HK-2 (cell line): ENCODE measurements around the gene ZGPAT.

Experiments
- DNase-seq: peaks from one replicate; pipeline ENCODE4 v3.0.0-alpha.2; 2018; ENCODE audit not compliant: unreplicated experiment

ZGPAT gene

DNA sequence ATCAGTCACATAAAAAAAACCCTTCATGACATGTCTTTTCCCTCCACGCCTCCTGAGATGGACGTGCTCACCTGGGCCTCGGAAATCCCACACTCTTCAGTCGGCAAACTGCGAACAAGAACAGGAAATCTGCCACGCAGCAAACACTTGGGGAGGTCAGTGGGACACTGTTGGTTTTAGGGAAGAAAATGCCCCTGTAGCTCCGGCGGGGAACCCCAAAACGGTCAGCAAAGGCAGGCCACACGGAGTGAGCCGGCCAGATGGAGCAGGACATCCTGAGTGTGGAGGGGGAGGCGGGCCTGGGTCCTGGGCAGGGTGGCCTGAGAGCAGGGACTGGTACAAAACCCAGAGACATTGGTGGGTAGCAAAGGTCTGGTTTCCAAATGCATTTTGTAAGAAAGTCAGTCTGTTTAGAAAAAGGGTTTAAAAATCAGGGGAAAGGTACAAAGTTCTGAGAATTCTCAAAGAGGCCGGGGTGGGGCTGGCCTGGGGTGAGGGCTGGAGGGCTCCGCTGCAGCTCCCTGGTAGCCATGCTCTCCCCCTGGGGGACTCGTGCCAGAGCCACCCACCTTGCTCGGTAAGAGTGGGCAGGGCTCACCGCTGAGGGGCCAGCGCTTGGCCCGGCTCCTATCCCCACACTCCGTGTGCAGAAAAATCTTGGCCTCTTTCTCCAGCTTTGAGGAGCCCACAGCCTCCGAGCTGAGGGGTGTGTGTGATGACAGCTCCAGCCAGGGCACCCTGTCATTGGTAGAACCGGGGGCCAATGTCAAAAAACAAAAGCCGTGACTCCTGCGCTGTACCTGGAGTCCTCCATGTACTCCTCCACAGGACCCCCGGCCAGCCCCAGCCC is 37.0 kb downstream of the ZGPAT start:
- no peak for DNase-seq

DNA sequence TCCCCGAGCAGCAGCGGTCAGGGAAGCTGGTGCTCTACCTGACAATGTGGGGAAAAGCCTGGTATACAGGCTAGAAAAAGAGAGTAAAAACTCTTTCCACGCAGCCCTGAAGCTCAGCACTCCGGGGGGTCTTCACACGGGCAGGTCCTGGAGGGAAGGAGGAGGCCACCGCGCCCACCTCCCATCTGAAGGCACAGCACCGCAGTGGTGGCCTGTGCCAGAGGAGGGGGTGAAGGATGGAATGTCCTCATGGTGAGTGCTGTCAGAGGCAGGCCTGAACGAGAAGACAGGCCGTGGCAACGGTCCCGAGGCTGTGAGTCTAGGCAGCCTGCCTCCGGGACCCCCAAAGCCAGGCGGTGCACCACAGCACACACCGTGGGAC is 37.6 kb downstream of the ZGPAT start:
- DNase-seq, result no peak

DNA sequence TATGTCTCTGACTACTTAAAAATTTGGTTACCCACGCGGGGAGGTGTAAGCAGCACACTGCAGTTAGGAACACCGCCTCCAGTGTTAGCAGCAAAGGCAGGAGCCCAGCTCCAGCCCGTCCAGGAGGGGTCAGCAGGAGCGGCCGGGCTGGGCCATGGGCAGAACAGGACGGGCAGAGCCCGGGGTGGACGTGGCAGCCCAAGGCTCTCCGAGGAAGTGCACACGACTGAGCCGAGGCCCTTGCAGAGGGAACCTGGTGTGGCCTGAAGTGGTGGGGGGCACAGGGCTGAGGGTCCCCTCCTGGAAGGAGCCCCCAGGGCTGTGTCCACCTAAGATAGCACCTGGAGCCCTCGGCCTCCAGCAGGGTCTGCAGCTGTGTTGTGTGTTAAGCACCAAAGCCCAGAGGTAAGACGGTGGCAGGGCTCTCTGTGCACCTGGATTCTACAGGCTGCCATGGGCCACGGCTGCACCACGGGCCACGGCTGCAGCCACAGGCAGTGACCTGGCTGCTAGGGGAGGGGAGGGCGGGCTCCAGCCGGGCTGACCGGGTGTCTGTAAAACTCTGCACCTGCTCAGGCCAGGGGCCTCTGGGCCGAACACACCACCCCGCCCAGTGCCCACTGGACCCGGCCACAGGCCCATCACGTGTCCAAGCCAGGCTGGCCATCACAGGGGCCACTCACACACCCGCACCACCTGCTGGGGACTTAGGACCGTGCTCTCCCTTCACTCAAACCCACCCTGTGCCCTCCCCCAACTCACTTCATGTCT is 38.3 kb downstream of the ZGPAT start:
- no peak for DNase-seq

DNA sequence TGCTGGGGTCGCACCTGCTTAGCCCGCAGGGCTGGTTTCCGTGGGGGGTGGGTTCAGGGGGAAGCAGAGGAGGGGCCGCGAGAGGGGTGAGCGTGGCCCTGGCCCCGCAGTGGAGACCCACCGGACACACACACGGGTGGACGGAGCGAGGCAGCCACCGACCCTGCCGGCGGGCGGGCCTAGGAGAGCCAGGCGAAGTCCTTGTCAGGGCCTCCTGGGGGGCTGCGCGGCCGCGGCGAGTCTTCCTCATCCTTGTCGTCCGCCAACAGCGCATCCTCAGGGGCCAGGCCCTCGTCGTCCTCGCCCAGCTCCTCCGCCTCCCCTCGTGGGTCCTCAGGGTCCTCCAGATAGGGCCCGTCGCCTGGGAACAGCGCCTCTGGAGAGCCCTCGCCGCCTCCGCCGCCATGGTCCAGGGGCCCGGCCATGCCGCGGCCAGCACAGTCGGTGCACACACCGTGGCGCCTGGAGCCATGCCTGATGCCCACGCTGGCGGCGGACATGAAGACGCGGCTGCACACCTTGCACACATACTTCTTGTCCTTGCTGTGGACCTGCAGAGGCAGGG is 39.0 kb downstream of the ZGPAT start:
- DNase-seq, result no peak

DNA sequence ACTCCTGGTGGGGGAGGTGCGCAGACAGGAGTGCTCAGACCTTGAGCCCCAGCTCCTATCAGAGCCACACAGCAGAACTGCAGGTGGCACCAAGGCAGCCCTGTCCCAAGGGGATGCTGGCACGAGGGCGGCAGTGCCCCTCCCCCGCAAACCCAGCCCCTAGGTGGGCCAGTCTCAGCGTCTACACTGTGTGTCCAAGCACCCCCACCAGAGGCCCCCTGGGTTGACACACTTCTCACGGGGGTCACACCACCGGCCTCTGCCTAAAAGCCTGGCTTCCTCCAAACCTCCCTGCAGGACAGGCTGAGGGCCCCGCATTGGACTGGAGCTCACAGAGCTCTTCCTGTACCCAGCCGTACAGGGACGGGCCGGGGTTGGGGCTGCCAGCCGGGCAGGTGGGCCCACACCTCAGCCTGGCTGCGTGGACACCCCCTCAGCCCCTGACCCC is 39.8 kb downstream of the ZGPAT start:
- DNase-seq, result no peak

DNA sequence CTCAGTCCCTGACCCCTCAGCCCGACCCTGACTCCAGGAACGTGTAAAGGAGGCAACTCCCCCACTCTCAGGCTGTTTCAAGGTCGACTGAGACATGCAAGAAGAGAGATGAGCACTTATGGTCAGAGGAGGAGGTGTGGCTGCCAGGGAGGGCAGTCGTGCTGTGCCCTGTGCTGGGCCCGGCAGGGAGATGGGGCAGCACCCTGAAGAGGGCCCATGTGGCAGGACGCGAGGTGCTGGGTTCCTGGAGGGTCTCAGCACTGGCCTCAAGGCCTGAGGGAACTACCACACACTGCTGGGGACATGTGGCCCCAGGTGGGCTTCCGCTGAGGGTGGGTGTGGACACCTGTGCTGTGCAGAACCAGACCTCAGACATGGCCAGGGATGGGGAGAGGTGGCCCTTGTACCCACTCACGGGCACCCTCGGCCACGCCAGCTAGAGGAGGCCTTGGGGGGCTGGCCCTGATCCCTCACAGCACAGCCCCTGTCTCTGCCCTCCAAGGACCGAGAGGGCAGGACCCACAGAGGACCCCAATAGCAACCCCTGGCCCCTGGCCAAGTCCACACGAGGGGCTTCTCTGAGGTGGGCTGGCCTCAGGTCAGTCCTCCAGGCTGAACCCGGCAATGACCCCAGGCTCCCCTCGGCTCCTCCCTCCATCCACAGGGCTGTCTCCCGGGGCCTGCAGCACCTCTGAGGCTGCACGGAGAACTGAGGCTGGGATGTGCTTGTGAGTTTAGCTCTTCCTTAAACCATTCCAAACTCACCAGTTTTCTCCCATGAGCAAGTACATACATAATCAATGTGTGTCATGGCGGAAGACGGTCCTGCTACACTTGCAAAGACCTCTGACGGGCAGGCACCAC is 40.5 kb downstream of the ZGPAT start:
- DNase-seq, result no peak

DNA sequence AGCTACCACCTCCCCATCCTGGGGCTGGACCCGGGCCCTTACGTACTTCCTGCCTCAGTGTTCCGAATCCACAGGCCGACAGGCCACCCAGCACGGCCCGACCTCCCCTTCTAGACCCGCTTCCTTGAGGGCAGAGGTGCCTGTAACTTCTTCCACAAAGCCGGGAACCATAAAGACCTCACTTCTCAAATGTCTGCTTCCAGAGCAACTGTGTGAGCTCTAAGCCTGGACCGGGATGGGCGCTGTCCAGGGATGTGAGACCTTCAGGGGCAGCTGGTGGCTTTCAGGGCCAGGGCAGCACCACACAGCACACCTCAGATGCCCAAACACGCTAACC is 41.1 kb downstream of the ZGPAT start:
- no peak for DNase-seq

DNA sequence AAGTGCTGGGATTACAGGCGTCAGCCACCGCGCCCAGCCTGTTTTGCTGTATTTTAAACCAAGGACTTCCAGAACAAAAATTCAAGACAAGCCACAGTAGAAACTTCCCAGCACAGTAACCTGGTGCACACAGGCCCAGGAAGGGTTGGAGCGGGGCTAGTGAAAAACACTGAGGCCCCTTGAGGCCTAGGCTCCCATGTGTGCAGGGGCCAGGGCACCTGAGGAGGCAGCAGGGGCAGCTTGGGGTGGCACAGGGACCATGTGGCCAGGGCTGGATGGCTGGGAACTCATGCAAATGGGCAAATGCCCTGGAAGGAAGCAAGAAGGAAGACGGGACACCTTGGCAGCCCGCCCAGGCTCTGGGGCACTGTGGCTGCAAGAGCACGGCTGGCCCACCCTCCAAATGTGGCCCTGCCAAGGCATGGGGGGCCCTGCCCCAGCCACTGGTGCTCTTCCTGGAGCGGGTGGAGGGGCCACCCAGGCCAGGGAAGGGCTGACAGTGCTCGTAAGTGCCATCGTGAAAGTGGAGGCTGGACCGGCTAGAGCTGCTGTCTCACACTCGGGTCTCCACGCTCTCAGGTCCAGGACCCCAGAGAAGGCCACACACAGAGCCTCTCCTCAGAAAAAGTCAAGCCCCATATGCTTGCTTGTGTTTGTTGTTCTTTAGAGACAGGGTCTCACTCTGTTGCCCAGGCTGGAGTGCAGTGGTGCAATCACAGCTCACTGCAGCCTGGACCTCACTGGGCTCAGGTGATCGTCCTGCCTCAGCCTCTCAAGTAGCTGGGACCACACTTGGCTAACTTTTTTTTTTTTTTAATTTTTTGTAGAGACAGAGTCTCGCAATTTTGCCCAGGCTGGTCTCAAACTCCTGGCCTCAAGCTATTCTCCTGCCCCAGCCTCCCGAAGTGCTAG is 42.0 kb downstream of the ZGPAT start:
- no peak for DNase-seq

DNA sequence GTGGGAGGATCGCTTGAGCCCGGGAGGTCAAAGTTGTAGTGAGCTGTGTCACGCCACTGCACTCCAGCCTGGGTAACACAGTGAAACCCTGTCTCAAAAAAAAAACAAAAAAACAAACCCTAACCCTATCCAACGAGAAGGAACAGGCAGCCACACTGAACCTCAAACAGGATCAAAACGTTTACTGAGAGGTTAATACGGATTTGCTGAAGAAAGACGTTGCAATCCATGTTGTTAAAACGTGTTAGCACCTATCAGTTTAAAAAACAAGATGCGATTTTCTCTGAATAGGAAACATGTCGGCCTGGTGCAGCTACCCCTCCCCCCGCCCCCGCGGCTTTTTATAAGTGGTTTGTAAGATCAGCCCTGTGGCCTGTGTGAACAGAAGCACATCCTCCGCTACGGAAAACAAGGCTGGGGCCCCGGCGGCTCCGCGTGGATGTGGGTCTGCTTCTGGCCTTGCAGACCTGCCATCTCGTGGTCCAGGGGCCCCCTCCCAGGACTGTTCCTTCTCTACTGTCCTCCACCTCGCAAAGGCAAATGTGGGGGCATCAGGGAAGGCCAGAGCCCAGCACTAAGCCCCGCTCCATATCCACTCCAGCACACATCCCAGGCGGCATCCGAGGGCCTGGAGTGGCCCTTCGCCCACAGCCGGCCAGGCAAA is 43.1 kb downstream of the ZGPAT start:
- no peak for DNase-seq

DNA sequence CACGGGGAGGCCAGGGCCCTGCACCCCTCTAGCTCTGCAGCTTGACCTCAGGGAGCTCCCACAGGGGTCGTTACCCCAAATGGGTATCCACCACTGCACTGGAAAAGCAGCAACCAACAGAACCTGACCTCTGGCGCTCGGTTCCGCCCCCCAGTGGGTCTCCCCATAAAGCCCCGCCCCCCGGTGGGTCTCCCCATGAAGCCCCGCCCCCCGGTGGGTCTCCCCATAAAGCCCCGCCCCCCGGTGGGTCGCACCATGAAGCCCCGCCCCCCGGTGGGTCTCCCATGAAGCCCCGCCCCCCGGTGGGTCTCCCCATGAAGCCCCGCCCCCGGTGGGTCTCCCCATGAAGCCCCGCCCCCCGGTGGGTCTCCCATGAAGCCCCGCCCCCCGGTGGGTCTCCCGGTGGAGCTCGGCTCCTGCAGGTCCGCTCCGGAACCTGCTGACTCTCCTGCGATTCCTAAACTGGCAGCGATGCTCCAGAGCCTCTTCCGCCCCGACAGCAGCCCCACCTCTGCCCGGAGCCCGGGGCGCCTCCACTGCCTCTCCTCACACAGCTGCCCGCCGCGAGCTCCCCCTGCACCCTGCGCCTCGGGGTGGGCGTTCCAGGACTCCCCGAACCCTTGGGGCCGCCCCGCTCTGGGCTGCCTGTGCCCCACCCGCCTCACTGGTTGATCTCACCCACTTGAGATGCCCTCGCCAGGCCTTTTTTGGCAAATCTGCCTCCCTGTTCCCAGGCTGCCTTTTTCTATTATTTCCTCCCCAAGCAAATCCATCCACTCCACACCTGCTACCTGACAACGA is 43.8 kb downstream of the ZGPAT start:
- DNase-seq, result no peak

DNA sequence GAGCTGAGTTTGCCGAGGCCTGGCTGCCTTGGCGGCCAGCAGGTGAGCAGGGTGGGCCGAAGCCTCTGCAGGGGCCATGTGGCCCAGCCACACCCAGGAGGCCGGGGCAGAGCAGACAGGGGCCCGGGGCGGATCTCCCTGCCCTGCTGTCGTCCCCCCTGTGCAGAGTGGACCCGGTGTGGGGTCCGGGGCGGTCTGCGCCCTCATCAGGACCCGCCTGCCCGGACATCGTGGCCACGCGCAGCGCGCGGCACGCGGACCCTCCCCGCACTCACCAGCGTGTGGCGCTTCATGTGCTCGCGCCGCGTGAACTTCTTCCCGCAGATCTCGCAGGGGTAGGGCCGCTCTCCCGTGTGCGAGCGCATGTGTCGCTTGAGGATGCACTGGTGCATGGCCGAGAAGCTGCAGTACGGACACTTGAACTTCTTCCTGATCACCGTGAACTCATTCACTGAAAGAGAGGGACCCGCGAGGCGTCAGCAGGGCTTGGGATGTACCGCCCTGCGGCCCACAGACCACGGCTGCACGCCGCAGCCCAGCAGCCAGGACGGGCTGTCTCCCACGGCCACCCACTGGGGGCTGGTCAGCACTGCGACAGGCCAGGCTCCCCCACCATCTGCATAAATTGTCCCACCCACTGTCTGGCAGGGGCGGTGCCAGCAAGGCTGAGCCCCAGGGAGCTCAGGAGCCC is 44.7 kb downstream of the ZGPAT start:
- no peak for DNase-seq

DNA sequence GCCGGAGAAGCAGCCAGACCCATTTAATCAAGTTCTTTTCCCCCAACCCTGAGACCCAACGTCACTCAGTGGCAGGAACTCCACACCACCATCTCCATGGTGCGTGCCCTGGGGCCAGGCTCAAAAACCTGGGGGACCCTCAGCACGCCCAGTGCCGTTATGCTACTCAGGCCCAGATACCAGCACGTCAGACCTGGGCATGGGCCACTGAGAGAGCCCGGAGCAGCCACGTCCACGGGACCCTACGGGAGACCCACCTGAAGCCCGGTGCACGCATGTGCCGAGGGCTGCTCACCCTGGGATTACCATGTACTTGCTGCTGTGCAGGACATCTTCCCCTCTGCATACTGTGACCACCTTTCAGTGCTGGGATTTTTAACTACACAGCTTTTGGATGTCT is 45.5 kb downstream of the ZGPAT start:
- no peak for DNase-seq

DNA sequence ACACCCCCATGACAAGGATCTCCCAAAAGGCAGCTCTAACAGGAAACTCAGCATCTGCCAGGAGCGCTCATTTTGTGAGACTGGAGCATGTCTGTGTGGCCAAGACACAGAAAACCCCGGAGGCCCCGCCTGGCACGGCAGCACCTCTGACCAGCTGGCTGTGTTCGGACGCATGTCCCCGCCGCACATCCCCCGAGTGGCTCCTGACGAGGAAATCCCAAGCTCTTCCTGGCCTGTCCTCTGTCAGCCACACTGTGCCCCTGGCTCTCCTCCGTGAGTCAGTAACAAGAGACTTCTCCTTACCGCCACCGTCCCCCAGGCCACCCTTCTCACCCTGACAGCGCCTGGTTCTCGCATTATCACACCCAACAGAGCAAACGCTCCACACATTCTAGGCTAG is 46.2 kb downstream of the ZGPAT start:
- no peak for DNase-seq

DNA sequence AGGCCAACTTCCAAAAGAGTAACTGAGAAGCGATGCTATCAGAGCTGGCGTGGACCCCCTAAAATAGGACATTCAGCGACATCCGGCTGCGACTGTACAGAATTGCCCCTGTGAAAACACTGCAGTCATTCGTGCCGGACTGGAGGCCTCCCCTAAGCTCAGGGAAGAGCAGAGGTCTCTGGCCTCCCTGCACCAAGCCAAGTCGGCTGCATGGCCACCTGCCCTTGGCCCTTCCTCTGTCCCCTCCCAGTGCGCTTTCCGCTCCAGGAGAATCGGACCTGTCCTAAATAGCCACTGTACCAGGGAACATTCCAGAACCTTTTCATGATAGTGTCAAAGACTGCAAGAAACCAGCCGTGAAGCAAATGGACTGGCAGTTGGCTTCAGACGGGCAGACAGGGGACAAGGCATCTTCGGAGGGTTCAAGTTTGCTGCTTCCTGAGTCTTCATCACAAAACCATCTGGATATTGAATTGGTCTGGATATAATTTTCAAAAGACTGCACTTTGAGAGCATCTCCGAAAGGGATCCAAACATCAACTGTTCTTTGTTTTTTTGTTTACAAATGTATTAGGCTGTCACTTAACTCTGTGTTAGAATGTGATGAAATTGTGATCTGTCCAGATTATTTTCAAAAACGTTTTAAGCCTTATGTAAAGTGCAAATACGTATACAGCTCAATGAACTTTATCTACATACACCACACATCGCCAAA is 48.3 kb downstream of the ZGPAT start:
- DNase-seq, result no peak

DNA sequence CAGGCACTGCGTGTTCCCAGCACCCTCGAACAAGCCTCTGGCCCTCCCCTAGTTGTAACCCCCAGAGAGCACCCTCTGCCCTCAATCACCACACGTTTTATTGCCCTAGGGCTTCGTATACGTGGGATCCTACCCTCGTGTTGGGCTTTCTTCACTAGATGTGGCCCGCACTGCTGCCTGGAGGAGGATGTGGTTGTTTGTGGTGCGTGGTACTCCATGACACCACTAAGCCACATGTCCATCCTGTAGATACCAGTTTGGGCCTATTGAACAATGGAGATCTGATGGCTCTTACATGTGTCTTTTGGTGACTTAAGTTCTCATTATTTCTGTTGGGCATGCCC is 48.8 kb downstream of the ZGPAT start:
- no peak for DNase-seq

DNA sequence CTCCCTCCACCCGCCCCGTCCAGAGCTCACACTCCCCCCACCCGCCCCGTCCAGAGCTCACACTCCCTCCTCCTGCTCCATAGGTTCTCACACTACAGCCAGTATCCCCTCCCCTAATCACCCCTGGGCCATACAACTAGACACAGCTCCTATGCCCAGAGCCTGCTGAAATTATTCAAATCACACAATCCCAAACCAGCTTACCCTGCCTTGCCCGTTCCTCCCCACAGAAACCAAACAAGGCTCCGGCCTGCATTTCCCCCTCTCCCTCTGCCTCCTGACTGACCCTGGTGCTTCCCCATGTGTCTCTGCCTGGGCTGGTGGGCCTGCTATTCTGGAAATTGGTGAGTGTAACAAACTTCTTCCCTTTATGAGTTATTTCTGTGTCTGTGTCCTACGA is 50.3 kb downstream of the ZGPAT start:
- DNase-seq, result no peak

DNA sequence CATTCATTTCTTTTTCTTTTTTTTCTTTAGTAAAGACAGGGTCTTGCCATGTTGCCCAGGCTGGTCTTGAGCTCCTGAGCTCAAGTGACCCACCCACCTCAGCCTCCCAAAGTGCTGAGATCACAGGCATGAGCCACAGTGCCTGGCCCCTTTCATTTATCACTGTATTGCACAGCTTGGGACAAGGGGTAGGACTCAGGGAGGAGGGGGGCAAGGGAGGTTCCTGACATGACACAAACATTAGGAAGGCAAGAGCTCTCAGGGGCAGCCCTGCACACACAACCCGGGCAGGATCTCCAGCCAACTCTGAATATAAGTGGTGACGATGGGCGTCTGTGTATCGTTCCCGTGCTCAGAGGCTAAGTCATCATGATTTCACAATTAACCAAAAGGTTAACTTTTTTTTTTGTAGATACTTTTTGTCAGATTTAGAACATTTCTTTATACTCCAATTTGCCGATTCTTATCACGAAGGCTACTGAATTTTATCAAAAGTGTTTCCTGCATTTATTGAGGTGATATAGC is 51.6 kb downstream of the ZGPAT start:
- DNase-seq, result no peak
